GM21360 (cell line): Measurements from ENCODE around the gene IFI16.

Source experiments
- ATAC-seq: cut with Tn5 transposase; IDR thresholded peaks from one replicate; pipeline ENCODE4 v1.9.1; 2021; ENCODE audit warnings: mild to moderate bottlenecking, moderate library complexity; ENCODE audit not compliant: unreplicated experiment

IFI16 gene

DNA sequence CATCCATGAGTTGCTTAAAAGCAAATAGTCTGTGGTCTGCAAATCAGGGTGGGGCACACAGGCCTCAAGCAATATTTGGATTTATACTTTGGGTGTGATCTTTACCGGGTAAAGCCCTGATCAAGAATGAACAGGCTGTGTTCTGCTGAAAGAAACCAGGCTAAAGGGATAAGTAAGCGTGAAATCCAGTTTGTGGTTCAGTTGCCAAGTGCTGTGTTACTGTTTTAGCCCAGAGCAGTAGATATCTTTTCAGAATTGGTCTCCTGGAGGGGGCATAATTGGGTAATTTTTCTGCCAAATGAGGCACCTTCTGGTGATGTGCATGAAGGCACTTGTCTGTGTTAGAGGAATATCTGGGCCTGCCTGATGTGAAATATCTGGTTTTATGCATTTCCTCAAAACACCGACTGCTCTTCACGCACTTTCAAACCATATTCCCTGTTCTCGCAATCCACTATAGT lies 45.5 kb downstream of the IFI16 start:
- no peak for ATAC-seq

GRCh38 chr1:159056069-159056698 lies 46.5 kb downstream of the IFI16 start:
- no peak for ATAC-seq

- no peak for ATAC-seq
Observed at GRCh38 chr1:159058751-159059150, 49.0 kb downstream of the IFI16 start.

- no peak for ATAC-seq
Observed at GRCh38 chr1:159065106-159065505, 55.4 kb downstream of the IFI16 start.

GRCh38 chr1:159066108-159066507 lies 56.4 kb downstream of the IFI16 start:
- no peak for ATAC-seq

- ATAC-seq = peak; percentile 78
Observed at GRCh38 chr1:159067699-159068621, 58.3 kb downstream of the IFI16 start.

DNA sequence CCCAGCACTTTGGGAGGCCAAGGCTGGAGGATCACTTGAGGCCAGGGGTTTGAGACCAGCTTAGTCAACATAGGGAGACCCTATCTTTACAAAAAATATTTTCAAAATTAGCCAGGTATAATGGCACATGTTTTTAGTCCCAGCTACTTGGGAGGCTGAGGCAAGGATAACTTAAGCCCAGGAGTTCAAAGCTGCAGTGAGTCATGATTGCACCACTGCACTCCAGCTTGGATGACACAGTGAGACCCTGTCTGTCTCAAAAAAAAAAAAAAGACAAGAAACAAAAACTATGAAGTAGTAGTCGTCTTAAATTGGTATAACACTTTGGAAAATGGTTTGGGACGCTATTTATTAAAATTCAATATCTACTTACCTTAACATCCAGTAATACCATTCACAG lies 59.2 kb downstream of the IFI16 start:
- ATAC-seq = no peak

- ATAC-seq = no peak
Observed at GRCh38 chr1:159071970-159072582, 62.4 kb downstream of the IFI16 start.

DNA sequence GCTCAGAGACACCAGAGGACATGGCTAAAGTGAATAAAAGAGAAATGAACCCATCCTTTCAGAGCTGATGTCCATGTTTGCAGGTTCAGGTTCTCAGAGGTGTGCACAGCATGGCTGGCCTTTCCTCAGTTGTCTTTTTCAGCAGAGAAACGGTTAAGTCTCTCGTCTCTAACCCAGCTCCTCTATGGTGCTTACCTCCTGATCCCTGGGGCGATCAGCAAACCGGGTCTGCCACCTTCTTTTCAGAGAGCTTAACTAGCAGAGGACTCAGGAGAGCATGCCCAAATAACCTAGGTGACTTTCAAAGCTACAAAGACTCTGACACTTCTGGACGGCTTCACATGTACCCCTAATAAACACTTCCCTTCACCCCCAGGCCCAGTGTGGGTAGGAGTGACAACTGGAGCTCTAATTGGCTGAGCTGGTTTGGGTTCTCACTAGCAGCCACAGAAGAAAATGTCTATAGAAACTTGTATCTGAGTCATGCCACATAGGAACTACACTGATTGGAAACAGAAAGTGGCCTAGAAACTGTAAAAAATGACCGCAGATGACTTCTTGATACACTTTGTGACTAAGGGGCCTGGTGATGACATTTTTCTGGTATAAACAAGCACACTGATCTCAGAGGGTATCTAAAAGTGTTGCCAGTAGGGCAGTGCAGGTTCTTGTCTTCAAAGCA lies 66.9 kb downstream of the IFI16 start, which contains the start of gene AIM2:
Gene AIM2, minus strand, starts transcription at position 329 of the 682 bp plus-strand sequence. CDS start 3,267 bp downstream, outside the sequence.
- peak; percentile 87 for ATAC-seq

DNA sequence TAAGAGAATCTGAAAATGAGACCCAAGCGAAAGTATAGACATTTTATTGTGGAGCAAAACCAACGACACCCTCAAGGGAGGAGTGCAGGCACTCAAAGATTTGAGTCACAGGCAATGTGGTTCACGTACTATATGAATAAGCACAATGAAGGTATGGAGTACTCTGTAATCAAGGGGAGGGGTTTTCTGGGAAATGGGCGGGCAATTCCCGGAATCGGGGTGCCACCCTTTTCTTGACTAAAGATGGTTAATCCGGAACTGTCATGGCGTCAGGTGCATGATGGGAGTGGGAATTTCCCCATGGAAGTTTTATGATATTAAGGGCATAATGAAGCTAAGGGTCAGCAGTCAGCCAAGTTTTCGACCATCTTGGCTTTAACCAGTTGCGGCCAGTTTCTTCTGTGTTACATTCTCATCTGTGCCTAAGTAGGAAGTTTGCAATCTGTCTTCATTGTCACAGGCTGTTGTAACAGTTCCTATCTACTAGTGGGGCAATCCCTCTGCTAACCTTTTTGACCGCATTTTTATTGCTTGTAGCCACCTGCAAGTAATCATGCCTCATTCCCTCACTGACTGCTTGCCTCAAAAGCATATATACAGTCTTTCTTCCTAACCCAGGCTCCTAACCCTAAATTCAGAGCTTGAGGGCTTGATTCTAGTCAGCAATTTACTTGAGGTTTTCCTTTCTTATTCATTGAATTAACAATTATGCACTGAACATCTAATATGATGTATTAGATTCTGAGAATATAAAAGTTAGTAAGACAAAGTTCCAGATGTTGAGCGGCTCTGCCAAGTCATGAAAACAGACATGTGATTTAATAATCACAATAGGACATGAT lies 67.6 kb downstream of the IFI16 start:
- peak; percentile 67 for ATAC-seq

- ATAC-seq = no peak
Observed at GRCh38 chr1:159079525-159079924, 69.8 kb downstream of the IFI16 start.

DNA sequence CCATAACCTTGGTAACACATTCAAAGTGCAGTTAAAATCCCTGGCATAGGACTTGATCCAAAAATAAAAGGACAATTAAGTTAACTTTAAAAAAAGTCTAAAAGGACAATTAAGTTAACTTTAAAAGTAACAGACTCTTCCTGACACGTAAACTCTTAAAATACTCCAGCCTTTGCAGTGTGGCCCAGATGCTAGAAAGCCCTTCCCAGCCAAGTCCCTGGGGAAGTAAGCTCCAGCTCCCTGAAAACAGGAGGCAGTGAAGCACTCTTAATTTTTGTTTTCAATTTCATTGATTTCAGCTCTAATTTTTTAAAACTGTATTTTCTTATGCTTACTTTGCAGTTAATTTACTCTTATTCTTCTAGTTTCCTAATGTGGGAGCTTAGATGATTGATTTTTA lies 71.9 kb downstream of the IFI16 start:
- no peak for ATAC-seq

DNA sequence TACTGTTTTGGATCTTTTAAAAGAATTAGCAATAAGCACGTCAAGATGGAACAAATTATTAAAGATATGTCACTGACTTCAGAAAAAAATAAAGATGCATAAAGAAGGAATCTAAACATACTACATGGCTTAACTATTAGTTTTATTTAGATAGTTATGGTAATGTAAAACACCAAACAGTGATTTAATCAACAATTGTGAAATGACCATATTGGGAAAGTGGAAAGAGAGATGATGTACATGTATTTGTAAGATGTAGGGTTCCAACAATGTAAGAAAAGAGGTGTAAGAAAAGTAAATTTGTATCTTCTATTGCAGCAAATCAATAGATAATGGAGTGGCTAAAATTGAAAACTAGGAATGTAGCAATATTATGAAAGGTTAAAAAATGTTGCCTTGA lies 73.3 kb downstream of the IFI16 start:
- no peak for ATAC-seq

DNA sequence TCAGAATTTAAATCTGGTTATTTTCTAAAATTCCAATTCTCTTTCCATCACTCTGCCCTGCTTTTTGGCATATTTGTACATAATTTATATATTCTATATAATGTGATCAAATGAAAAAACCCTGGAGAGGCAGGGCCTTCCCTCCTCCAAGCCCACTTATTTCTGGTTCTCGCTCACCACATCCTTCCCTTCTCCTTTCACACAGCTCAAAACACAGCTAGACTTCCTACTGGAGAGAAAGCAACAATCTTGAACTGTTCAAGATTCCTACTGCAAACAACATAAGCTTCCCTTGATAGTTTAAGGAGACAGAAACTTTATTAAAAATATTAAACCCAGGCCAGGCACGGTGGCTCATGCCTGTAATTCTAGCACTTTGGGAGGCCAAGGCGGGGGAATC lies 74.4 kb downstream of the IFI16 start:
- ATAC-seq = no peak

GRCh38 chr1:159084867-159085266 lies 75.2 kb downstream of the IFI16 start:
- no peak for ATAC-seq

DNA sequence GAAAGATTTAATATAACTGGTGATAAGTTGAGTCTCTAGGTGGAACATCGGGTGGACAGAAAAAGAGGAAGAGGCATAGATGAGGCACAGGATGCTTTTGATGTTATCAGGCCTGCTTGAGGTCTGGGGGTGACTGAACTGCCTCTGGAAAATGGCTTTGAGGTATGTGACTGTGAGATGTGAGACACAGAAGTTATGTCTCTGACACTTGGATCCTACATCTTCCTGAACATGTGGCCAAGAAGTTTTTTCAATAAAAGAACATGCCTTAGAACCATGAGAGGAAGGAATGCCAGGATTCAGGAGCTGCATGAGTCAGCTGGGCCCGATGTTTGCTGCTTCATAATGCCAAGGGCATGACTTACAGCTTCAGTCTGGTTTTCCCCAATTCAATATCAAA lies 78.3 kb downstream of the IFI16 start:
- ATAC-seq = no peak

DNA sequence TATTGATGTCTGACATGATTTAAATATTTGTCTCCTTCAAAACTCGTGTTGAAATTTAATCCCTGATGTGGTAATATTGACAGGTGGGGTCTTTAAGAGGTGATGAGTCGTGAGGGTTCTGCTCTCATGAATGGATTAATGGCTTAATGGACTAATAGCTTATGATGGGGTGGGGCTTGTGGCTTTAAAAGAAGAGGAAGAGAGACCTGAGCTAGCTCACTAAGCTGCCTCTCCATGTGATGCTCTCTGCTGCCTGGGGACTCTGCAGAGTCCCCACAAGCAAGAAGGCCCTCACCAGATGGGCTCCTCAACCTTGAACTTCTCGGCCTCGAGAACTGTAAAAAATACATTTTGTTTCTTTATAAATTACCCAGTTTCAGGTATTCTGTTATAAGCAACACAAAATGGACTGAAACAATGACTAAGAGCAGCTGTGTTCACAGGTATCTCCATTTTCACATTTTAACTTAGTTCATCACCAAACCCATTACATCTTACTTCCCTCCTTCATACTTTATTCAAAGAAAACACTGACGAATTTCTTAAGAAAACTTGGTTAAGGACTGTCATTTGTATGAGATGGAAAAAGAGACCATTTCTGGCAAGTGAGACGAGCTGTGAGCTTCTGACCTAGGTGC lies 79.0 kb downstream of the IFI16 start:
- no peak for ATAC-seq

DNA sequence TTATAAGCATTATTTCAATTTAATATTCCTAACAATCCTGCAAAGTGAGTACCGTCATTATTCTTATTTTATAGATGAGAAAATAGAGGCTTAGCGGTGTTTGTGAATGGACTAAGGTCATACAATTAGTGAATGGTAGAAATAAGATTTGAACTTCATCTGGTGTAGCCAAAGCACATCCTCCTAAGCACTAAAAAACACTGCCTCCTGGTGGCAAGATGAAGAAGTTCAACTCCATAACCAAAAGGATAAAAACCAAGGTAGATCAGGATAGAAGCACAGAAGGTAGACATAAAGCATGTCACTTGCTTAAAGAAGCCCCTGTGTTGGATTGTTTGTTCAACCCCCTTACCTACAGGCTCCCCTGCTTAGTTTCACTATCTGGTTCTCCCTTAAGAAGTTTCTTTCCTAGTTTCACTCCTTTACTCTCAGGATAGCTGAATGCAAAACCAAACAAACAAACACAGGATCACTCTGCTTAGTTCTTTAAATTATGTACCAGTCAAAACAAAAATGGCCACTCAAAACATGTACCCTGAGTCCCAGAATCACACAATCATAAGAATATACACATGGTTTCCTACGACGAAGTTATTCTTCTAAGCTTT lies 79.6 kb downstream of the IFI16 start:
- no peak for ATAC-seq
